Regular cardiac myocyte (primary cell): ENCODE results near the gene HNRNPL. TPM values are rescaled to one million over a fixed set of nuclear protein-coding genes. Genes with fewer than 3 reads are reported as not detected.

Experiments used
- total RNA-seq: library from RNA; depleted of rRNA; stranded (reverse); fragments of >200 nt; gene quantifications from 2 replicates; pipeline ENCODE4 v1.2.3, GENCODE V29; 2014

The HNRNPL gene
- 167 and 308 TPM in 2 replicates for total RNA-seq

DNA sequence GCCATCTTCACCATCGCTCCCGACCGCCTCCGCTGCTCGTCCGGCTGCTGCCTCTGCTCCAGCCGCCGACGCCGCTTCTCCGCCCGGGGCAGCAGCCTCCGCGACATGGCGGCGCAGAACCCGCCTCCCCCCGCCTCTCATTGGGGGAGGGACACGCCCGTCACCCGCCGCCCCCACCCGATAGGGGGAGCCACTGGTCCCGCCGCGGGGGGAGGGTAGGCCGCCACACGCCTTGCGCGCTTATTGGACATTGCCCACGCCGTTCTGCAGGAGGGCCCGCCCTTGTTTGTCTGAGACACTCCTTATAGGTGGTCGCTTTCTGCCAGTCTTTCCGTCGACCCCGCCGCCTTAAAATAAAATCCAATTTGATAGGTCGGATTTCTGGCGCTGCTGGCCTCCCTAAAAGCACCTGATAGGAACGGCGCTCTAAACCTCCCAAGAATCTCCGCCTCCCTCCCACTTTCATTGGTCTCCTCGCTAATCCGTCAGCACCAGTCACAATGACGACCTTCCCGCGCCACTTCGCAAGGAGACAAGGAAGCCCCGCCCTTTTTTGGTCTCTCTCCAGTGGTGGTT, at the start of gene HNRNPL:
TSS of gene HNRNPL (minus strand) at position 127 of the 576 bp plus-strand sequence. CDS start at position 107, 20 bp downstream.

GRCh38 chr19:38877781-38878574, 28.2 kb upstream of the HNRNPL start, which contains the start of gene RINL:
TSS of gene RINL (minus strand) at chr19:38878275. CDS start at chr19:38876742, 1,533 bp downstream.

DNA sequence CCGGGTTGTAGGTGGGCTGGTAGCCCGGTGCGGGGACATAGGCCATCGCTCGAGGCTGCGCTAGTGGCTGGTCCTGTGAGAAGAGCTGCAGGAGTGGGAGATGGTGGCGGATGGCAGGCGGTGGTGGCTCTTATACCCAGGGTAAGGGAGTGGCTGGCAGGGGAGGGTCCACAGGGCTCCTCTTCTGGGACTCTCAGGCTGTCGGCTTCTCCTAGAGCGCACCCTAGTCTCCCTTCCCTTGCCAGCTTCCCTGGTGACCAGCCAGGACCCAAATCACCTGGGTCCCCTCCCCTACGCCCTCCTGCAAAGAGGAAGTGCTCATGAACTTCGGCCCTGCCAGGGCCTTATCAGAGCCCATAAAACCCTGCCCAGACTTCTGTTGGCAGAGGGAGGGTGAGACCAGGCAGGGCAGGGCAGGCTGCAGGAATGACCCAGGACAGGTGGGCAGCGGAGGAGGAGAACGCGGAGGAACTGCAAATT, 36.9 kb downstream of the HNRNPL start, which contains the start of gene LGALS4:
TSS of gene LGALS4 (minus strand) at position 105 of the 480 bp plus-strand sequence. CDS start at position 46, 59 bp downstream.

DNA sequence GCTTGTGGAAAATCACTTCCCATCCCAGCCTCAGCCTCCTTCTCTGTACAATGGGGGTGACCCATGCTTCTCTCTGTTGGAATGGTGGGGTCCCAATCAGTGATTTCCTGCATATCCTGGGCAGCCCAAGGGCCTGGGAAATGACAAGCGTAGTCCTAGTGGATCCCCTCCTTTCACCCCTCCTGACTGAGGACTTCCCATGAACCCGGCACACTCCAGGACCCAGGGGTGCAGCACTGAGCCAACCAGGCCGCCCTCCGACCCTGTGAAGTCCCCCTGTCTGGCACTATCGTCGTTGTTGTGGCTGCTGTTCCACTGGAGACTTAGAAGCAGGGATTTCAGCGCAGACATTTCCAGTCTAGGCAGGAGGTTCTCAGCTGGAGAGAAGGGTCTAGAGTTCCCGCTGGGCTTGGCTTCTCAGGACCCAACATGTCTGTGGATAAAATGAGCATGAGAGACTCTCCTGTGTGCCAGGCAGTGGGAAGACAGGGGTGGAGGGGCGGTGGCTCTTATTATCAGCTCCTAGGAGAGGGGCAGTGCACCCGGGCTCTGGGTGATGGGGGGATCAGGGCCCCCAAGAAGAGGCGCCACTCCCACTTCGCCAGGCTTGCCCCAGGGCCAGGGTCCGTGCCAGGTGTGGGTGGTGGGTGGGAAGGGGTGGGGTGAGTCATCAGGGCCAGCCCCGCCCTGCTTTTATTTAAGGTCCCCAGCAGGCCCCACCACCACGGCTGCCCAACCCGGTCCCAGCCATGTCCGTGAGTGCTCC, 61.1 kb downstream of the HNRNPL start, which contains the start of gene LGALS7B:
TSS of gene LGALS7B (plus strand) at position 723 of the 766 bp plus-strand sequence. CDS start at position 750, 27 bp downstream.

Other genes with a start within 250 kb of the HNRNPL start
- gene MAP4K1, start 232.0 kb downstream of the HNRNPL start, total RNA-seq, result 0.19 and 0.85 TPM in 2 replicates
- gene EIF3K, start 230.8 kb downstream of the HNRNPL start, total RNA-seq, result 277 and 490 TPM in 2 replicates
- 226 and 336 TPM in 2 replicates for gene ACTN4, start 202.3 kb downstream of the HNRNPL start, total RNA-seq
- 0.28 TPM in 1 of 2 replicates, not detected in the other for gene CAPN12, start 105.5 kb downstream of the HNRNPL start, total RNA-seq
- not detected in 2 replicates for gene LGALS7, start 76.5 kb downstream of the HNRNPL start, total RNA-seq
- gene LGALS7B, start 60.8 kb downstream of the HNRNPL start, total RNA-seq, result not detected in 2 replicates
- under 0.01 TPM in 1 of 2 replicates, not detected in the other for gene LGALS4, start 37.0 kb downstream of the HNRNPL start, total RNA-seq
- 12.4 and 14.6 TPM in 2 replicates for gene ECH1, start 18.2 kb downstream of the HNRNPL start, total RNA-seq
- gene RINL, start 28.3 kb upstream of the HNRNPL start, total RNA-seq, result 2.7 and 3.1 TPM in 2 replicates
- gene SIRT2, start 49.6 kb upstream of the HNRNPL start, total RNA-seq, result 45.8 and 54.4 TPM in 2 replicates
- gene NFKBIB, start 50.0 kb upstream of the HNRNPL start, total RNA-seq, result 9.9 and 15.7 TPM in 2 replicates
- gene CCER2, start 62.2 kb upstream of the HNRNPL start, total RNA-seq, result 0.28 TPM in 1 of 2 replicates, not detected in the other
- 8.7 and 13.0 TPM in 2 replicates for gene SARS2, start 80.8 kb upstream of the HNRNPL start, total RNA-seq
- gene MRPS12, start 81.0 kb upstream of the HNRNPL start, total RNA-seq, result 20.9 and 47.7 TPM in 2 replicates
- gene FBXO17, start 125.8 kb upstream of the HNRNPL start, total RNA-seq, result 20.6 and 24.0 TPM in 2 replicates
- gene FBXO27, start 182.6 kb upstream of the HNRNPL start, total RNA-seq, result 1.7 and 3.4 TPM in 2 replicates
- gene ACP7, start 234.4 kb upstream of the HNRNPL start, total RNA-seq, result 0.56 and 1.7 TPM in 2 replicates